Keratinocyte (primary cell): ENCODE measurements around the gene DCLK1.

Experiments used
- EZH2 ChIP-seq: IDR thresholded peaks from one replicate; pipeline ENCODE4 v1.6.1; 2012; ENCODE audit warnings: inconsistent platforms, mild to moderate bottlenecking, low read length, moderate library complexity
- TF ChIP-seq, protein P1 (sequence below), 3 experiments: IDR thresholded peaks in 1 of 3; conservative IDR thresholded peaks in 1 of 3; optimal IDR thresholded peaks in 1 of 3; 2 replicates in 2 of 3; 3 replicates in 1 of 3; pipeline versions ENCODE3 to v1.5.1; 2011; ENCODE audit warnings: low read length in 3 of 3, mild to moderate bottlenecking in 3 of 3, moderate library complexity in 2 of 3, control low read depth in 1 of 3, inconsistent platforms in 1 of 3; ENCODE audit not compliant: insufficient read depth in 2 of 3; ENCODE audit errors: extremely low read depth in 1 of 3

DNA sequence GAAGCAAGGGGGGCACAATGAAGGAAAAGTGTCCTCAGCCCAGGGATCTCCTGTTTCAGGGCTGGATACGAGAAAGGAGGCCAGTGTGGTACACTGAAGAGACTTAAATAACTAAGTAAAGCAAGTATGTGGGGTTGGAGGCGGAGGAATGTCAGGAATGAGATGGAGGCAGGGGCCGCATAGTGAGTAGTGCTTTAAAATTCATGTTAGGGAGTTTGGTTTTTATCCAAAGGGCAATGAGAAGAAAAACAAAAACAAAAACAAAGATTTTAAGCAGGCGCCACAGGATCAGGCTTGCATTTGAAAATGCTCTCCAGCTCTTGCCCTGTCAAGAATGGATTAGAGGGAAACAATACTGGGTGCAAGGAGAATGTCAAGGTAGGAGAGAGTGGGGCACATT, 273.4 kb downstream of the DCLK1 start:
- TF ChIP-seq, protein P1, sequence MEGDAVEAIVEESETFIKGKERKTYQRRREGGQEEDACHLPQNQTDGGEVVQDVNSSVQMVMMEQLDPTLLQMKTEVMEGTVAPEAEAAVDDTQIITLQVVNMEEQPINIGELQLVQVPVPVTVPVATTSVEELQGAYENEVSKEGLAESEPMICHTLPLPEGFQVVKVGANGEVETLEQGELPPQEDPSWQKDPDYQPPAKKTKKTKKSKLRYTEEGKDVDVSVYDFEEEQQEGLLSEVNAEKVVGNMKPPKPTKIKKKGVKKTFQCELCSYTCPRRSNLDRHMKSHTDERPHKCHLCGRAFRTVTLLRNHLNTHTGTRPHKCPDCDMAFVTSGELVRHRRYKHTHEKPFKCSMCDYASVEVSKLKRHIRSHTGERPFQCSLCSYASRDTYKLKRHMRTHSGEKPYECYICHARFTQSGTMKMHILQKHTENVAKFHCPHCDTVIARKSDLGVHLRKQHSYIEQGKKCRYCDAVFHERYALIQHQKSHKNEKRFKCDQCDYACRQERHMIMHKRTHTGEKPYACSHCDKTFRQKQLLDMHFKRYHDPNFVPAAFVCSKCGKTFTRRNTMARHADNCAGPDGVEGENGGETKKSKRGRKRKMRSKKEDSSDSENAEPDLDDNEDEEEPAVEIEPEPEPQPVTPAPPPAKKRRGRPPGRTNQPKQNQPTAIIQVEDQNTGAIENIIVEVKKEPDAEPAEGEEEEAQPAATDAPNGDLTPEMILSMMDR (optimal IDR thresholded peaks at IDR 0.05 in 1 of 3, IDR thresholded peaks at IDR 0.05 in 1 of 3, conservative IDR thresholded peaks at IDR 0.05 in 1 of 3; ENCODE audit: extremely low read depth in 1 of 3, insufficient read depth in 2 of 3, low read length in 3 of 3), result no peak
- no peak for TF ChIP-seq EZH2
